NCI-H774 (cell line): Measurements from ENCODE around the gene TAOK3.
A peak's percentile ranks its signal among the peaks of the same experiment; 100 is the strongest.
"Not testable (repeated sequence)": the region's sequence is repeated elsewhere in the genome, so short reads cannot be mapped to it uniquely, and the experiment has no call there.

Source experiments
- DNase-seq: peaks from one replicate; lab custom pipeline; 2025; lab: John Stamatoyannopoulos, UW

TAOK3 gene

DNA sequence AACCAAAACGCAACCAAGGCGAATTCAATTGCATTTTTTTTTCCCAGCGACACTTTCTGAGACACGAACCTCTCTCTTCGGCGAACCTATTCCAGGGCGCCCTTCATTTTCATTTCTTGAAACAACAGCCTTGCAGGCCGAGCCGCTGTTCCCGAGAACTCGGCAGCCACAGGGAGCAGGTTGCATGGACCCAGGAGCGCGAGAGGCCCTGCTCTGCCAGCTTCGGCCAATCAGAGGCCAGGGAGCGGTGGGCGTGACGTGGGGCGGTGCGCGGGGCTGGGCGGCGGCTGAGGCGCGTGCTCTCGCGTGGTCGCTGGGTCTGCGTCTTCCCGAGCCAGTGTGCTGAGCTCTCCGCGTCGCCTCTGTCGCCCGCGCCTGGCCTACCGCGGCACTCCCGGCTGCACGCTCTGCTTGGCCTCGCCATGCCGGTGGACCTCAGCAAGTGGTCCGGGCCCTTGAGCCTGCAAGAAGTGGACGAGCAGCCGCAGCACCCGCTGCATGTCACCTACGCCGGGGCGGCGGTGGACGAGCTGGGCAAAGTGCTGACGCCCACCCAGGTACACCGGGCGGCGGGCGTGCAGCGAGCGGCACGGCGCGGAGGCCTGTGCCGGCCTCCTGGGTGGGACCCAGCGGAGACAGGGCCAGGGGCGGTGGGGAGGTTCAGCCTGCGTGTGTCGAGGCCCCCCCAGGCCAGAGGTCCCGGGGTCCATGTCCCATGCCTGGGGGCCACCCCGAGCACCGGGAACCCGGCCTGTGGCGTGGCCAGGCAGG, 236.7 kb downstream of the TAOK3 start, which contains the start of gene PEBP1:
PEBP1 (plus strand) TSS at position 337 of the 771 bp plus-strand sequence; CDS start at position 423, 86 bp downstream.
- DNase-seq, result peak; percentile 89

DNA sequence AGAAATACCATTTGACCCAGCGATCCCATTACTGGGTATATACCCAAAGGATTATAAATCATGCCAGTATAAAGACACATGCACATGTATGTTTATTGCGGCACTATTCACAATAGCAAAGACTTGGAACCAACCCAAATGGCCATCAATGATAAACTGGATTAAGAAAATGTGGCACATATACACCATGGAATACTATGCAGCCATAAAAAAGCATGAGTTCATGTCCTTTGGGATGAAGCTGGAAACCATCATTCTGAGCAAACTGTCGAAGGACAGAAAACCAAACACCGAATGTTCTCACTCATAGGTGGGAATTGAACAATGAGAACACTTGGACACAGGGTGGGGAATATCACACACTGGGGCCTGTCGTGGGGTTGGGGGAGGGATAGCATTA, 243.3 kb downstream of the TAOK3 start:
- DNase-seq, result not testable (repeated sequence)

DNA sequence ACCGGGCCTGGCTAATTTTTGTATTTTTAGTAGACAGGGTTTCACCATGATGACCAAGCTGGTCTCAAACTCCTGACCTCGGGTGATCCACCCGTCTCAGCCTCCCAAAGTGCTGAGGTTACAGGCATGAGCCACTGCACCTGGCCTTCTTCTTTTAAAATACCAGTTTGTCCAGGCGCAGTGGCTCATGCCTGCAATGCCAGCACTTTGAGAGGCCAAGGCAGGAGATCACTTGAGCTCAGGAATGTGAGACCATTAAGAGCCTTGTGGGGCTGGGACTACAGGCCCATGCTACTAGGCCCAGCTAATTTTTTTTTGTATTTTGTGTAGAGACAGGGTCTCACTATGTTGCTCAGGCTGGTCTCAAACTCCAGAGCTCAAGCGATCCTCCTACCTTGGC, 244.8 kb downstream of the TAOK3 start:
- no peak for DNase-seq

DNA sequence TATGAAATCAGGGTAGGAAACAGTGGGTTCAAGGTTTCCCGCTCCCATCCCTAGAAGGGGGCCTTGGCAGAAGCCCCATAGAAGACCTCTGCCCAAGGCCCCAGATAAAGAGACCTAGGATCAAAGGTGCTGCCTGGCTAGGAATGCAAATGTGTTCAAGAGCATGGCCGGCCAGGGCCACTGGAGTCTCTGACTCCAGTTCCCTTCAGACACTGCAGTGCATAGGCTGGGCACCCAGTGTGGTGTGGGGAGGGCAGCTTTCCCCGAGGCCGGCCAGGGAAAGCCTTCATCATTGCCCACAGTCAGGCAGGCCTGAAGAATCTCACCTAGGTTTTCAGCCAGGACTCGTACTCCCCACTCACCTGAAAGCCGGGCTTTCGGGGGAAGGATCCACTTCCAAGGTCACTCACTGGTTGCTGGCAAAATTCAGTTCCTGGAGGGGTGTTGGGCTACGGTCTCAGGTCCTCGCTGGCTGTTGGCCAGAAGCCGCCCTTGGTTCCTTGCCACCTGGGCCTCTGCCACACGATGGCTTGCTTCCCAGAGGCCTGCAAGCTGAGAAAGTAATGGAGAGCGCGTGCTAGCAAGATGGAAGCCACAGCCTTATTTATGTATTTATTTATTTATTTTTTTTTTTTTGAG, 246.5 kb downstream of the TAOK3 start:
- DNase-seq, result no peak

DNA sequence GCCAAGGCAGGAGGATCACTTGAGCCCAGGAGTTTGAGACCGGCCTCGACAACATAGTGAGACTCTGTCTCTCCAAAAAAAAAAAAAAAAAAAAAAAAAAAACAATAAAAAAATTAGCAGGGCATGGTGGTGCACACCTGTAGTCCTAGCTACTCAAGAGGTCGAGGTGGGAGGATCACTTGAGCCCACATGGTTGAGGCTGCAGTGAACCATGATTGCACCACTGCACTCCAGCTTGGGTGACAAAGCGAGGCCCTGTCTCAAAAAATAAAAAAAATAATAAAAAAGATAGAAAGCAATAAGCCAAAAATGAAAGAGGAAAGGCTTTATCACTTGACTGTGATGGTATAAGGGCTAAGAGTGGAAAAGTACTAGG, 247.0 kb downstream of the TAOK3 start:
- DNase-seq, result no peak

DNA sequence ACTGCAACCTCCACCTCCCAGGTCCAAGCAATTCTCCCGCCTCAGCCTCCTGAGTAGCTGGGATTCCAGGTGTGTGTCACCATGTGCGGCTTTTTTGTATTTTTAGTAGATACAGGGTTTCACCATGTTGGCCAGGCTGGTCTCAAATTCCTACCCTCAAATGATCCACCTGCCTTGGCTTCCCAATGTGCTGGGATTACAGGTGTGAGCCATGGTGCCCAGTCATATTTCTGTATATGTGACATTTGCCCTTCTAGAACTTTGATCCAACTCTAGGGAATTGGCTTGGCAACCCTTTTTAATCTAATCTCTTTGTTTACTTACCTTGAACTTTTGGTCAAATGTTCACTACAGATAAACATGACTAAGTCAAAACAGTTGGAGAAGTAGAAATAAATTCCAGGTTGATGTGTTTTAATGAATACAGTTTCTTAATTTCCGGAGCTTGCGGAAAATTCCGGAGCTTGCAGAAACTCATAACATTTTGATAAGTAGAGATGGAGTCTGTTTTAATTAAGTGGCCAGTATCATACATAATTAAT, 248.3 kb downstream of the TAOK3 start:
- no peak for DNase-seq

DNA sequence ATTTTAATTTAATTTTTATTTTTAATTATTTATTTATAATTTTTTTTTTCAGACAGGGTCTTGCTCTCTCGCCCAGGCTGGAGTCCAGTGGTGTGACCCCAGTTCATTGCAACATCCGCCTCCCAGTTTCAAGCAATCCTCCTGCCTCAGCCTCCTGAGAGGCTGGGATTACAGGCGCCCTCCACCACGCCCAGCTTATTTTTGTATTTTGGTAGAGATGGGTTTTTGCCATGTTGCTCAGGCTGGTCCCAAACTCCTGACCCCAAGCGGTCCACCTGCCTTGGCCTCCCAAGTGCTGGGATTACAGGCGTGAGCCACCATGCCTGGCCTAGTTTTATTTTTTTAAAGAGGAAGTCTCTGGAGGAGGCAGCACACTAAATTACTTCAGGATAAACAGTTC, 250.4 kb downstream of the TAOK3 start:
- DNase-seq, result no peak

DNA sequence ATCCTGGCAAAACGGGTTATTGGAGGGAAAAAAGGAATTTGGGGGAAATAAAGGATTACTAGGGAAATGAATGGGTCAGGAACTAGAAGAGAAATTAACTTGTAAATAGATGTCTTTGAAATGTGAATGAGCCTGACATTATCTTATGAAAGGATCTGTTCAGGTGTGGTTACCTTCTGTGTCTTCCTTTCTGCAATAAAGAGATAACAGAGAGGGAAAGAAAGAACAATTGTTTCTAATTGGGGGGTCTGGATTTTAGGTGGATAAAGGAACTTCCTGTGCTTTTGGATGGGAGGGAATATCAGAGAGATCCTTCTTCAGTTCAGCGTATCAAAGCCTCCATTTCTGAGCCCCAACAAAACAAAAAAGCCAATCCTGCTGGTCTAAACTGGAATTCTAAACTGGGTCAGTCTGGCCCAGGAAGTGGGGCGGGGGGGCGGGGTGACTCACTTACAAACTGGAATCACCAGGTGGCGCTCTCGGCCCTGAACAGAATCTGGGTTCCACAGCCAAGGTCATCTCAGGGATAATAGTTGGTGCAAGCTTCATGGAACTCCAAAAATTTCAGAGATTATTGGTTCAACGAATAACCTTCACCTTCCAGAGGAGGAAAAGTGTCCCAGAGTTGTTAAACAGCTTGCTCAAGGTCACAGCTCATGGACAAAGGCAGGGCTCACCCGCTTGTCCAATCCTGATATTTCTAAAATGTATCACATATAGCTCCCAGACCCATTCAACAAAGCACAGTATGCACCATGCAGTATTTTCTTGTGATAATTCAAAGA, 251.9 kb downstream of the TAOK3 start:
- DNase-seq, result peak; percentile 78

DNA sequence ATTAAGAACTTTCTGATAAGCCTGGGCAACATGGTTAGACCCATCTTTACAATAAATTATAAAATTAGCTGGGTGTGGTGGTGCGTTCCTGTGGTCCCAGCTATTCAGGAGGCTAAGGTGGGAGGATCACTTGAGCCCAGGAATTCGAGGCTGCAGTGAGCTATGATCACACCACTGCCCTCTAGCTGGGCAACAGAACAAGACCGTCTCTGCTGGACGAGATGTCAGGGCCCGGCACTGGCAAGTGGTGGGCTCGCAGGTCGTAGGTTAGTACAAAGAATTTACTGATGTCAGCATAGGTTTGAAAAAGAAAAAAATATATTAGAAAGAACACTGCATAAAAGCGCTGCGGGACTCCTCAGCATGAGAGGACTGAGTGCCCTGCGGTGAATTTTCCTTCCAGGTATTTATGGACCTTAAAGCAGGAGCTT, 253.2 kb downstream of the TAOK3 start:
- DNase-seq, result no peak

DNA sequence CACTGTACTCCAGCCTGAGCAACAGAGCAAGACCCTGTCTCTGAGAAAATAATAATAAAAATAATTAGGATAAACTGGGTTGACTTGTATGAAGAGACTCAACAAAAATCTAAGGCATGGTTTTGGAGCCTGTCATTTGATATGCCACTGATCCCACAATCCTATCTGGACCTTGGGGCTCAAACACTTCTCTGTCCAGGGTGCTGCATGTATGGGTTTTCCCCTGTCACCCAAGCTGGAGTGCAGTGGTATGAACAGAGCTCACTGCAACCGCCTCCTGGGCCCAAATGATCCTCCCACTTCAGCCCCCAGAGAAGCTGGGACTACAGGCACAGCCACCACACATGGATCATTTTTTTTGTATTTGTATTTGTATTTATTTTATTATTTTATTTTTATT, 263.6 kb downstream of the TAOK3 start:
- no peak for DNase-seq

DNA sequence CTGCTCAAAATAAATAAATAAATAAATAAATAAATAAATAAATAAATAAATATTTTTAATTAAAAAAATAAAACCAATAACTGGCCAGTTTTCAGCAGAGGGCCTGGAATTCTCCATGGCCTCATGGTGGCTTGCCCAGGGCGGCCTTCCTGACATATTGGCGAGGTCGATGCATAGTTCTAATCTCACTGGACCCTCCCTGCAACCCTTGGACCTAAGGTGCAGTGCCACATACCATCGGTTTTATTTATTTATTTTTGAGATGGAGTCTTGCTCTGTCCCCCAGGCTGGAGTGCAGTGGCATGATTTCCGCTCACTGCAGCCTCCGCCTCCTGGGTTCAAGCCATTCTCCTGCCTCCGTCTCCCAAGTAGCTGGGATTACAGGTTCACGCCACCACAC, 265.0 kb downstream of the TAOK3 start:
- DNase-seq, result no peak

DNA sequence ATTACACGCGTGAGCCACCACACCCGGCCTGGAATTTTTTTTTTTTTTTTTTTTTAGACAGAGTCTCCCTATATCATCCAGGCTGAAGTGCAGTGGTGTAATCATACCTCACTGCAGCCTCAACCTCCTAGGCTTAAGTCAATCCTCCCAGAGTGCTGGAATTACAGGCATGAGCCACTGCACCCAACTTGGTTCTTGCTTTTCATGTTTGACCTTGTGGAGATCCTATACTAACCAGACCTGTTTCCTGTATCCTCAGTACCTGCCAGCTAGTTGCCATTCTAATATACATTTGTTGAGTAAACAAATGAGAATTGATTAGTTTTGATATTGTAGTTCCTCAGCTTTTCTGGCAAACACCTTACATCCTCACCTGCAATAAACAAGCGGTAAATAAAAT, 265.7 kb downstream of the TAOK3 start:
- DNase-seq, result no peak

DNA sequence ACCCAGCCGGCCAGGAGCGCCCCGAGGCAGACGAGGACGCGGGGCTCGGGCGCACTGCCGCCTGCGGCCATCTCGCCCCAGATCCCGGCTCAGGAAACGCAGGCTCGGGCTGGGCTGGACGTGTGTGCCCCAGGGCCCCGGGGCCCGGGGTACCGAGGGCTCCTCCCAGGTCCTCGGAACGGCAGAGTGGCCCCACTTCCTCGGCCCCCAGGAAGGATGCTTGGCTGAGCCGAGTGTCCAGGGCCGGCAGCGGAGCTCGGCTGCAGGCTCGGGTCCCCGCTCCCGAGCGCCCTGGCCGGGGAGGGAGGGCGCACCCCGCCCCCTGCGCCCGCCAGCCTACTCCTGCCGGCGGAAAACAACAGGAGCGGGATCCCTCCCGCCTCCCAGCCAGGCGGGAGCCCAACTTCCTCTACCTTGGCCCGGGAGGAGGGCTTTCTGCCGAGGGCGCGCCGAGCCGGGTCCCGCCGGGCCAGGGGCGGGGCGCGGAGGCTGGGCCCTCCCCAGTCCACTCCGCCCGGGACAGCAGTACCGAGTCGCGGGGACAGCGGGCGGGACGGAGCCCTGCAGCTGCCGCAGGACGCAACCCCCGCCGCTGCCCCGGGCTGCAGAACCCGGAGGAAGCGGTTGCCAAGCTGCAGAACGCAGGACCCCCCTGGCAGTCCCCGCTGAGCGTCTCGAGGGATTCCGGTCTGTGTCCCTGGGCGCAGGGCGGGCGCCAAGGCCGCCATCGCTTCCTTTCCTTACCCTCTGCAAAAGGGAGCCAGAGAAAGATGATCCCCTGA, 268.9 kb downstream of the TAOK3 start, which contains the start of gene VSIG10:
VSIG10 (minus strand) TSS at position 411 of the 782 bp plus-strand sequence; CDS start at position 71, 340 bp downstream.
- DNase-seq, result peak; percentile 89

DNA sequence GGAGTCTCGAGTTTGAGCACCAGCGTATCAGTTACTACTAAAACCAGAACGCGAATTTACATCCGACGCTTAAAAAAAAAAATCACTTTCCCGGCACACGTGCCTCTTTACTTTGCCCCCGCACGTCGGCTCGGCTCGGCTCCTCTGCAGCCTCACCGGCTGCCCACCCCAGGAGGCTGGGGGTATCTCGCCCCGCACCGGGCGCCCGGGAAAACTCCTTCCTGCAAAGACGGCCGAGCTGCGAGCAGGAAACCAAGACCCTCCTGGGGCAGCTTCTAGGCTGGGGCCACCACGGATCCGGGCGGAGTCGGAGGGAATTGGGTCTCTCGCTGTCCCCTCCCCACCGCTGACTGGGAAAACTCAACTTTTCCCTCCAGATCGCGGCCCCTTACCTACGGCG, 269.5 kb downstream of the TAOK3 start:
- DNase-seq, result peak; percentile 37

DNA sequence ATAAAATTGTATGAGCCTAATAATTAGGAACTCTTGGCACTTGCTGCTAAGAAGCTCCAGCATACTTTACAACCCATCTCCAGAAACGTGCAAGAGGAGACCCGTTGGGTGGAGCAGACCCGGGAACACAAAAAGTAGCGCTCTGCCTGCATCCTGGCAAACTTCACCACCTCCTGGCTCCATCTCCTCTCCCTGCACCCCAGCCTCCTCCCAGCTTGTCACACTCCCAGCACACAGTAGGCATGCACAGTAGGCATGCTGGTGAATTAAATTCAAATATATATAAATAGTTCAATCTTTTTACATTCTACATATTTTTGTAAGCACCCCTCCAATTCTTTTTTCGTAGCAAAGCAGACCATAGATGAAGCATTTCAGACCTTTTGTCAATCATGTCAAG, 270.1 kb downstream of the TAOK3 start:
- DNase-seq, result no peak

DNA sequence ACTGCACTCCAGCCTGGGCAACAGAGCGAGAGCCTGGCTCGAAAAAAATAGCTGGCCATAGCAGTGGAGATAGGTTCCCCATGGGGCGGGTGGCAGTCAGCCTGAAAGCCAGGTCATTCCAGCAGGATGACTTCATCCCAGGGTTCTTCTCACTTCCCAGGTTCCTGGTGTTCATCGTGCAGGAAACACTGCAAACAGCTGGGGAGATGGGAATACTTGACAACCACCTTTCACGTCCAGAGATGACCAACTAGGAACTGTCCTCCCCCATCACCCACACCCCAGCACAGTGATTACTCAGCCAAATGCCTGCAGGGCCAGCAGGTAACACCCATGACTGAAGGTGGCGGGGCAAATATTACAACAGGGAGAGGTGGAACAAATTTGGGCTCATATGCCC, 270.6 kb downstream of the TAOK3 start:
- no peak for DNase-seq

DNA sequence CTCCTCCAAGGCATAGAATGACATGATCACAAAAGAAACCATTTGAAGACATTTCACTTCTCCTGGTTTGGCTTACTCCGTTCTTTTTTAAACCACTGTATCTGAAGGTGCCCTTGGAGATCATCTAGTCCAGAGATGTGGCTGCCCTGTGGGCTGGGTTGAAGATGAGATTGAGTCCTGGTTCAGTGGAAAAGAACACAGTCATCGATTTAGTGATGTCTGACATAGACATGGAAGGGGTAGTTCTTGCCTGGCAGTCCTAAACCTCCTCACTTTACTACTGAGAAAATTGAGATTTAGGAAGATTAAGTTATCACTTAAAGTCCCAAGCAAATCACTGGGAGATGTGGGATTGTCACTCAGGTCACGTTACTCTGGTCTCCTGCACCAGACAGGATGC, 271.7 kb downstream of the TAOK3 start:
- no peak for DNase-seq
